ENCODE measurements around the gene GAGE12F. TPM values are rescaled to one million over a fixed set of nuclear protein-coding genes. Genes with fewer than 3 reads are reported as not detected.
"Not testable (repeated sequence)": the region's sequence is repeated elsewhere in the genome, so short reads cannot be mapped to it uniquely, and the experiment has no call there.

GAGE12F gene, protein sequence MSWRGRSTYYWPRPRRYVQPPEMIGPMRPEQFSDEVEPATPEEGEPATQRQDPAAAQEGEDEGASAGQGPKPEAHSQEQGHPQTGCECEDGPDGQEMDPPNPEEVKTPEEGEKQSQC
- not detected in 2 replicates for total RNA-seq (2014; rRNA removed; shearing (Covaris generic))
- polyA plus RNA-seq (2015; cell fraction: cytosol; rRNA removed) = 1.5 and 2.2 TPM in 2 replicates
- not detected in 2 replicates for polyA plus RNA-seq (2015; cell fraction: nucleus; rRNA removed)

- DNase-seq (ENCODE audit: low read depth) = not testable (repeated sequence)
Measured at GRCh38 chrX:49560542-49560941, at the start of gene GAGE12F. TSS of gene GAGE12F (plus strand) at chrX:49560842. CDS start at chrX:49561997, 1,155 bp downstream.

DNA sequence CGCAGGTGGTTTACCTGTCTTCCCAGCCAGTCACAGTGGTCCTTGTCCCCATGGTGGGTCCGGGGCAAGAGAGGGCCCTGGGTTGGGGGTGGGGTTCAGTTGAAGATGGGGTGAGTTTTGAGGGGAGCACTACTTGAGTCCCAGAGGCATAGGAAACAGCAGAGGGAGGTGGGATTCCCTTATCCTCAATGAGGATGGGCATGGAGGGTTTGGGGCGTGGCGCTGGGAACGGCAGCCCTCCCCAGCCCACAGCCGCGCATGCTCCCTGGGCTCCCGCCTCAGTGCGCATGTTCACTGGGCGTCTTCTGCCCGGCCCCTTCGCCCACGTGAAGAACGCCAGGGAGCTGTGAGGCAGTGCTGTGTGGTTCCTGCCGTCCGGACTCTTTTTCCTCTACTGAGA is 28.8 kb upstream of the GAGE12F start, which contains the start of gene GAGE12C:
Gene GAGE12C, plus strand, starts transcription at position 301 of the 400 bp plus-strand sequence. CDS start 1,155 bp downstream, outside the sequence.
- DNase-seq (ENCODE audit: low read depth) = not testable (repeated sequence)

GRCh38 chrX:49541433-49541832 is 19.2 kb upstream of the GAGE12F start, which contains the start of gene GAGE12D:
TSS of gene GAGE12D (plus strand) at chrX:49541733. CDS start at chrX:49542888, 1,155 bp downstream.
- DNase-seq (ENCODE audit: low read depth) = not testable (repeated sequence)

DNA sequence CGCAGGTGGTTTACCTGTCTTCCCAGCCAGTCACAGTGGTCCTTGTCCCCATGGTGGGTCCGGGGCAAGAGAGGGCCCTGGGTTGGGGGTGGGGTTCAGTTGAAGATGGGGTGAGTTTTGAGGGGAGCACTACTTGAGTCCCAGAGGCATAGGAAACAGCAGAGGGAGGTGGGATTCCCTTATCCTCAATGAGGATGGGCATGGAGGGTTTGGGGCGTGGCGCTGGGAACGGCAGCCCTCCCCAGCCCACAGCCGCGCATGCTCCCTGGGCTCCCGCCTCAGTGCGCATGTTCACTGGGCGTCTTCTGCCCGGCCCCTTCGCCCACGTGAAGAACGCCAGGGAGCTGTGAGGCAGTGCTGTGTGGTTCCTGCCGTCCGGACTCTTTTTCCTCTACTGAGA is 9.7 kb upstream of the GAGE12F start, which contains the start of gene GAGE12E:
Gene GAGE12E, plus strand, starts transcription at position 301 of the 400 bp plus-strand sequence. CDS start 1,155 bp downstream, outside the sequence.
- DNase-seq (ENCODE audit: low read depth) = not testable (repeated sequence)

DNA sequence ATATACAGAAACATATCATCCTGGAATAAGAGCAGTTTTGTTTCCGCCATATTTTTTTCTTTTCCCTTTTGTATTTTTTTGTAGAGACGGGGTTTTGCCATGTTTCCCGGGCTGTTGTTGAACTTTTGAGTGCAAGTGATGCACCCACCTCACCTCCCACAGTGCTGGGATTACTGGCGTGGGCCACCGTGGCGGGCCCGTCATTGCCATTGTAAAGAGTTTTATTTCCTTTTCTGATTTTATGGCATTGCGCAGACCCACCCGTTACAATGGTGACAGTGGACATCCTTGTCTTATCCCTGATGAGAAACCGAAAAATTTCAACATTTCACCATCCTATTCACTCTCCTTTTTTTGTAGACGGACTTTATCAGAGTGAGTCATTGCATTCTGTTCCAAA is 8.1 kb downstream of the GAGE12F start:
- DNase-seq (ENCODE audit: low read depth) = not testable (repeated sequence)

DNA sequence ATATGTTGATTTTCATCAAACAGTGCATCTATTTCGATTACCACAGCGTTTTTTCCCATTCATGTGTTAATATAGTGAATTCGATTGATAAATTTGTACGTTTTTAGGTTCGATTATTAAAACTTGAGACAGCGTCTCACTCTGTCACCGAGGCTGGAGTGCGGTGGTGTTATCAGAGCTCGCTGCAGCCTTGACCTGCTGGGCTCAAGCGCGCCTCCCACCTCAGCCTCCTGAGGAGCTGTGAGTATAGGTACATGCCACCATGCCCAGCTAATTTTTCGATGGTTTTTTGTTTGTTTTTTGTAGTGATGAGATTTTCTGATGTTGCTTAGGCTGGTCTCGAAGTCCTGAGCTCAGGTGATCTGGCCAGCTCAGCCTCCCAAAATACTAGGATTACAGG is 8.5 kb downstream of the GAGE12F start:
- not testable (repeated sequence) for DNase-seq (ENCODE audit: low read depth)

DNA sequence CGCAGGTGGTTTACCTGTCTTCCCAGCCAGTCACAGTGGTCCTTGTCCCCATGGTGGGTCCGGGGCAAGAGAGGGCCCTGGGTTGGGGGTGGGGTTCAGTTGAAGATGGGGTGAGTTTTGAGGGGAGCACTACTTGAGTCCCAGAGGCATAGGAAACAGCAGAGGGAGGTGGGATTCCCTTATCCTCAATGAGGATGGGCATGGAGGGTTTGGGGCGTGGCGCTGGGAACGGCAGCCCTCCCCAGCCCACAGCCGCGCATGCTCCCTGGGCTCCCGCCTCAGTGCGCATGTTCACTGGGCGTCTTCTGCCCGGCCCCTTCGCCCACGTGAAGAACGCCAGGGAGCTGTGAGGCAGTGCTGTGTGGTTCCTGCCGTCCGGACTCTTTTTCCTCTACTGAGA is 9.5 kb downstream of the GAGE12F start, which contains the start of gene GAGE12G:
Gene GAGE12G, plus strand, starts transcription at position 301 of the 400 bp plus-strand sequence. CDS start 1,155 bp downstream, outside the sequence.
- not testable (repeated sequence) for DNase-seq (ENCODE audit: low read depth)

DNA sequence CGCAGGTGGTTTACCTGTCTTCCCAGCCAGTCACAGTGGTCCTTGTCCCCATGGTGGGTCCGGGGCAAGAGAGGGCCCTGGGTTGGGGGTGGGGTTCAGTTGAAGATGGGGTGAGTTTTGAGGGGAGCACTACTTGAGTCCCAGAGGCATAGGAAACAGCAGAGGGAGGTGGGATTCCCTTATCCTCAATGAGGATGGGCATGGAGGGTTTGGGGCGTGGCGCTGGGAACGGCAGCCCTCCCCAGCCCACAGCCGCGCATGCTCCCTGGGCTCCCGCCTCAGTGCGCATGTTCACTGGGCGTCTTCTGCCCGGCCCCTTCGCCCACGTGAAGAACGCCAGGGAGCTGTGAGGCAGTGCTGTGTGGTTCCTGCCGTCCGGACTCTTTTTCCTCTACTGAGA is 19.0 kb downstream of the GAGE12F start, which contains the start of gene GAGE12H:
Gene GAGE12H, plus strand, starts transcription at position 301 of the 400 bp plus-strand sequence. CDS start 1,155 bp downstream, outside the sequence.
- not testable (repeated sequence) for DNase-seq (ENCODE audit: low read depth)

- DNase-seq (ENCODE audit: low read depth) = not testable (repeated sequence)
Measured at GRCh38 chrX:49589196-49589595, 28.6 kb downstream of the GAGE12F start, which contains the start of gene GAGE2A. TSS of gene GAGE2A (plus strand) at chrX:49589496. CDS start at chrX:49590651, 1,155 bp downstream.

- DNase-seq (ENCODE audit: low read depth) = not testable (repeated sequence)
Measured at GRCh38 chrX:49589769-49590478, 29.3 kb downstream of the GAGE12F start.

- DNase-seq (ENCODE audit: low read depth) = not testable (repeated sequence)
Measured at GRCh38 chrX:49590488-49590887, 29.8 kb downstream of the GAGE12F start.

DNA sequence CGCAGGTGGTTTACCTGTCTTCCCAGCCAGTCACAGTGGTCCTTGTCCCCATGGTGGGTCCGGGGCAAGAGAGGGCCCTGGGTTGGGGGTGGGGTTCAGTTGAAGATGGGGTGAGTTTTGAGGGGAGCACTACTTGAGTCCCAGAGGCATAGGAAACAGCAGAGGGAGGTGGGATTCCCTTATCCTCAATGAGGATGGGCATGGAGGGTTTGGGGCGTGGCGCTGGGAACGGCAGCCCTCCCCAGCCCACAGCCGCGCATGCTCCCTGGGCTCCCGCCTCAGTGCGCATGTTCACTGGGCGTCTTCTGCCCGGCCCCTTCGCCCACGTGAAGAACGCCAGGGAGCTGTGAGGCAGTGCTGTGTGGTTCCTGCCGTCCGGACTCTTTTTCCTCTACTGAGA is 38.1 kb downstream of the GAGE12F start, which contains the start of gene GAGE1:
Gene GAGE1, plus strand, starts transcription at position 301 of the 400 bp plus-strand sequence. CDS start 1,155 bp downstream, outside the sequence.
- not testable (repeated sequence) for DNase-seq (ENCODE audit: low read depth)

- DNase-seq (ENCODE audit: low read depth) = no peak
Measured at GRCh38 chrX:49610718-49611310, 50.2 kb downstream of the GAGE12F start.

Small RNA genes within 50 kb of the gene (small RNA-seq; reads per million reads assigned to genes)
- not detected for gene GAGE12B

Other genes starting within 250 kb of the GAGE12F start
- 0.69 TPM in 1 of 2 replicates, not detected in the other for gene GAGE12J, start 238.8 kb upstream of the GAGE12F start, total RNA-seq (2014; rRNA removed; shearing (Covaris generic))
- 9.9 TPM in 1 of 2 replicates, not detected in the other for gene GAGE13, start 229.3 kb upstream of the GAGE12F start, total RNA-seq (2014; rRNA removed; shearing (Covaris generic))
- not detected in 2 replicates for gene GAGE12C, start 28.7 kb upstream of the GAGE12F start, total RNA-seq (2014; rRNA removed; shearing (Covaris generic))
- gene GAGE12D, start 19.1 kb upstream of the GAGE12F start, total RNA-seq (2014; rRNA removed; shearing (Covaris generic)) = not detected in 2 replicates
- not detected in 2 replicates for gene GAGE12E, start 9.6 kb upstream of the GAGE12F start, total RNA-seq (2014; rRNA removed; shearing (Covaris generic))
- not detected in 2 replicates for gene GAGE12G, start 9.6 kb downstream of the GAGE12F start, total RNA-seq (2014; rRNA removed; shearing (Covaris generic))
- not detected in 2 replicates for gene GAGE12H, start 19.1 kb downstream of the GAGE12F start, total RNA-seq (2014; rRNA removed; shearing (Covaris generic))
- gene GAGE2A, start 28.7 kb downstream of the GAGE12F start, total RNA-seq (2014; rRNA removed; shearing (Covaris generic)) = 5.9 and 15.7 TPM in 2 replicates
- gene GAGE1, start 38.2 kb downstream of the GAGE12F start, total RNA-seq (2014; rRNA removed; shearing (Covaris generic)) = 40.0 and 84.7 TPM in 2 replicates
- 12.3 and 18.1 TPM in 2 replicates for gene PAGE1, start 135.1 kb downstream of the GAGE12F start, total RNA-seq (2014; rRNA removed; shearing (Covaris generic))

All from HT1080 (cell line).